CD4-positive, alpha-beta T cell treated with Interferon gamma for 1 hour (primary cell): ENCODE data around the gene CHD6.

Experiments used
- DNase-seq: peaks from one replicate; pipeline ENCODE4 v3.0.0-alpha.2; 2020

The CHD6 gene

GRCh38 chr20:41363601-41364000 is 254.6 kb downstream of the CHD6 start:
- DNase-seq = no peak

GRCh38 chr20:41362748-41363140 is 255.4 kb downstream of the CHD6 start:
- no peak for DNase-seq

GRCh38 chr20:41361757-41362747 is 256.1 kb downstream of the CHD6 start:
- DNase-seq = no peak

- DNase-seq = no peak
Measured at GRCh38 chr20:41360831-41361756, 257.1 kb downstream of the CHD6 start.

- DNase-seq = no peak
Measured at GRCh38 chr20:41359541-41360011, 258.6 kb downstream of the CHD6 start.

- no peak for DNase-seq
Measured at GRCh38 chr20:41358717-41359116, 259.5 kb downstream of the CHD6 start.

GRCh38 chr20:41358230-41358629 is 259.9 kb downstream of the CHD6 start:
- DNase-seq = no peak

- no peak for DNase-seq
Measured at GRCh38 chr20:41357424-41358163, 260.6 kb downstream of the CHD6 start.

- no peak for DNase-seq
Measured at GRCh38 chr20:41356951-41357350, 261.2 kb downstream of the CHD6 start.

- DNase-seq = no peak
Measured at GRCh38 chr20:41355598-41356203, 262.5 kb downstream of the CHD6 start.

GRCh38 chr20:41355192-41355591 is 263.0 kb downstream of the CHD6 start:
- DNase-seq = no peak

GRCh38 chr20:41353530-41353929 is 264.6 kb downstream of the CHD6 start:
- DNase-seq = no peak

- DNase-seq = no peak
Measured at GRCh38 chr20:41352666-41353065, 265.5 kb downstream of the CHD6 start.

- DNase-seq = no peak
Measured at GRCh38 chr20:41352106-41352505, 266.1 kb downstream of the CHD6 start.
